ENCODE data around the gene SPSB4. TPM values are rescaled to one million over a fixed set of nuclear protein-coding genes. Genes with fewer than 3 reads are reported as not detected.

Gene SPSB4
- total and polyA plus RNA-seq, 2 of the 8 experiments (the other 6 are each of a cell fraction or from before 2014, with no cell fraction given) = 15.1 to 17.2 TPM

DNA sequence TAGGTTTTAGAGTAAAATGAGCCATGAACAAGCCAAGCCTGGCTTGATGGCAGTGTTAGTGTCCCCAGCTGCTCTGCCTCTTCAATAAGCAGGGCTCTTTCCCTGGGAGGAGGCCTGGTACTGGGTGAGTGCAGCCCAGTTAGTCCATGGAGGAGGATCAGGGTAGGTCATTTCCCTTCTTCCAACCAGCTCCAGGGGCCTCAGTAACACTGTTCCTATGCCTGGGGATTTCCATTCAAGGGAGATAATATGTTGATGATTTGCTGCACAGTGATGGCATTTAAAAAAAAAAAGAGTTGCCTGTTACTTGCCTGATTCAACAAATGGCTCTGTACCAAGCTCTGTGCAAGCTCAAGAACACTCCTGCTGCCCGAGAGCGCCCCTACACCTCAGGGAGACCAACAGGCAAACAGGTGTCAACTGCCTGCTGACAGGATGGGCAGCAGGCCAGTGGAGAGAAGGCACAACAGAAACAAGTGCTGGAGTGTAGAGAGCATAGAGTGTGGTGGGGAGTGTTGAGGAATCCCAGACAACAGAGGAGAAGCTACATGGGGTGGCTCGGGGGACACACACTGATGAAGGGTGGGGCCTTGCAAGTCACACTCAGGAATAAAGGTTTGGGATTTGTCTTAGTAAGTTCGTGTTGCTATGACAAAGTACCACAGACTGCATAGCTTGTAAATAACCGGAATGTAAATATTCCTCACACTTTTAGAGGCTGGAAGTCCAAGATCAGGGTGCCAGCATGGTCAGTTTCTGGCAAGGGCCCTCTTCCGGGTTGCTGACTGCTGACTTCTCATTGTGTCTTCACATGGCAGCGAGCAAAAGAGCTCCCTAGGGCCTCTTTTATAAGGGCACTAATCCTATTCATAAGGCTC is 101.9 kb downstream of the SPSB4 start:
- H3K56ac ChIP-seq (replicated peaks; ENCODE audit: insufficient read length, low read depth, low read length) = no peak overlapping the region
- H3K79me2 ChIP-seq (ENCODE audit: control insufficient read depth in 1 of 2, insufficient read depth in 2 of 2, low read length in 2 of 2) = no peaks in the 10 kb centered on the region
- no peak overlapping the region for H3K27ac ChIP-seq (ENCODE audit: low read depth, low read length)
- WGBS, 2 experiments (ENCODE audit: extremely low coverage in 1 of 2, insufficient coverage in 1 of 2, insufficient read length in 1 of 2, insufficient replicate concordance in 2 of 2, low coverage in 1 of 2, low lambda C conversion rate in 2 of 2, missing lambda C conversion rate in 1 of 2) = 77% methylated on average over 7 of the region's 7 CpGs; no CpG with 5 or more reads in 1 of the 2 experiments
- H2AK5ac ChIP-seq (ENCODE audit: low read depth, low read length) = no peak overlapping the region
- H2BK15ac ChIP-seq (ENCODE audit: low read length) = no peak overlapping the region
- no peak overlapping the region for H2BK12ac ChIP-seq (ENCODE audit: low read depth, low read length)
- no peak overlapping the region for H2AFZ ChIP-seq (ENCODE audit: low read length)
- DNase-seq (ENCODE audit: low read depth in 1 of 2, low spot score in 2 of 2) (no peak), FAIRE-seq (no peak)
- peaks cover 0 to 2% (median 0%) of the 10 kb centered on the region in 4 experiments; a peak in 2 of 7 replicates for H3K4me1 ChIP-seq (replicated peaks in 1 of 4; ENCODE audit: control insufficient read depth in 3 of 4, insufficient read depth in 4 of 4, low read length in 3 of 4)
- H2BK120ac ChIP-seq (replicated peaks; ENCODE audit: low read depth, low read length) = no peak overlapping the region
- no peak overlapping the region for H3K23ac ChIP-seq (ENCODE audit: insufficient read length)
- no peak overlapping the region for H3K4me3 ChIP-seq (ENCODE audit: extremely low read depth in 1 of 4, insufficient read depth in 2 of 4, low read depth in 3 of 4, low read length in 4 of 4)
- ChIA-PET CTCF (ENCODE audit: partially characterized antibody) (interaction anchor here (0.6 to 2.5 kb wide), 13 partner anchors 9 to 153 kb away, joined by 3 to 21 read pairs (median 4); partner anchors contain the start of genes PXYLP1 and SPSB4), POLR2A (ENCODE audit: partially characterized antibody) (interaction anchor here (0.7 kb wide), 1 partner anchor 433 kb away, joined by 3 read pairs; no protein-coding TSS in a partner anchor)
- H2BK5ac ChIP-seq (ENCODE audit: low read depth, low read length) = no peak overlapping the region
- H3K36me3 ChIP-seq (ENCODE audit: control insufficient read depth in 2 of 4, insufficient read depth in 4 of 4, low read length in 3 of 4) = no peaks in the 10 kb centered on the region
- no peak overlapping the region for H2BK20ac ChIP-seq (ENCODE audit: low read length)
- H3K23me2 ChIP-seq (ENCODE audit: low read depth, low read length) = no peaks in the 10 kb centered on the region
- no peaks in the 10 kb centered on the region for H3K79me1 ChIP-seq (ENCODE audit: low read depth, low read length)
- no peak overlapping the region for H3K14ac ChIP-seq (ENCODE audit: insufficient read length)
- H3K18ac ChIP-seq (ENCODE audit: extremely low read depth, low read length) = no peak overlapping the region
- H4K91ac ChIP-seq (replicated peaks; ENCODE audit: insufficient read length, low read length) = no peak overlapping the region
- H4K20me1 ChIP-seq (replicated peaks in 1 of 2; ENCODE audit: control insufficient read depth in 1 of 2, insufficient read depth in 2 of 2, low read length in 2 of 2) = no peaks in the 10 kb centered on the region
- no peaks in the 10 kb centered on the region for H3K9me3 ChIP-seq (ENCODE audit: insufficient read depth in 2 of 2, low read depth in 1 of 2, low read length in 1 of 2)
- no peak overlapping the region for H3K4me2 ChIP-seq (ENCODE audit: insufficient read depth in 1 of 2, low read depth in 2 of 2, low read length in 2 of 2)
- no peak overlapping the region for H3K4ac ChIP-seq (replicated peaks; ENCODE audit: insufficient read length, low read depth, low read length)
- H4K8ac ChIP-seq (ENCODE audit: extremely low read depth, insufficient read depth, low read length) = no peak overlapping the region
- no peak overlapping the region for H3K9ac ChIP-seq (replicated peaks in 1 of 4; ENCODE audit: extremely low read depth in 1 of 4, low read depth in 3 of 4, low read length in 3 of 4)
- H3K27me3 ChIP-seq (replicated peaks in 1 of 4; ENCODE audit: control insufficient read depth in 3 of 4, extremely low read depth in 1 of 4, insufficient read depth in 3 of 4, low read length in 3 of 4) = no peaks in the 10 kb centered on the region
- H4K5ac ChIP-seq (ENCODE audit: insufficient read length, low read depth, low read length) = no peak overlapping the region
- TF ChIP-seq JUND (IDR thresholded peaks at IDR 0.05; ENCODE audit: low read length) (no peak), NANOG (IDR thresholded peaks at IDR 0.05; ENCODE audit: insufficient read depth, low read depth, low read length, poor library complexity, severe bottlenecking) (no peak), JUN (IDR thresholded peaks at IDR 0.05; ENCODE audit: low read depth, low read length) (no peak), CEBPB (IDR thresholded peaks at IDR 0.05; ENCODE audit: low read depth, low read length) (no peak), YY1 (IDR thresholded peaks at IDR 0.05; ENCODE audit: low read depth, low read length) (no peak), GTF2F1 (IDR thresholded peaks at IDR 0.05; ENCODE audit: borderline replicate concordance, low read depth, low read length) (no peak), PHF8 (conservative IDR thresholded peaks at IDR 0.05; ENCODE audit: low read depth, low read length) (no peak), EZH2 (IDR thresholded peaks at IDR 0.05; ENCODE audit: low read depth, low read length, severe bottlenecking) (no peak), KDM5A (IDR thresholded peaks at IDR 0.05; ENCODE audit: low read length) (no peak), SP2 (IDR thresholded peaks at IDR 0.05; ENCODE audit: low read length) (no peak), CHD1 (IDR thresholded peaks at IDR 0.05; ENCODE audit: low read depth, low read length) (no peak), POU5F1 (IDR thresholded peaks at IDR 0.05; ENCODE audit: low read depth, low read length) (no peak)
- TF ChIP-seq, protein P1, sequence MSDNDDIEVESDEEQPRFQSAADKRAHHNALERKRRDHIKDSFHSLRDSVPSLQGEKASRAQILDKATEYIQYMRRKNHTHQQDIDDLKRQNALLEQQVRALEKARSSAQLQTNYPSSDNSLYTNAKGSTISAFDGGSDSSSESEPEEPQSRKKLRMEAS (IDR thresholded peaks at IDR 0.05) = no peak

All from H1 (cell line).